ENCODE measurements around the gene VPS26C.
A peak's percentile ranks its signal among the peaks of the same experiment; 100 is the strongest.
"Not testable (repeated sequence)": the region's sequence is repeated elsewhere in the genome, so short reads cannot be mapped to it uniquely, and the experiment has no call there.

Gene VPS26C

GRCh38 chr21:37267269-37268185 is at the start of gene VPS26C:
VPS26C (minus strand) TSS chr21:37267334; CDS start chr21:37267294, 40 bp downstream.
- DNase-seq (ENCODE audit: low read depth) = peak; percentile 94

- not testable (repeated sequence) for DNase-seq (ENCODE audit: low read depth)
Measured at GRCh38 chr21:37316072-37316471, 48.9 kb upstream of the VPS26C start.

GRCh38 chr21:37300114-37300751 is 33.1 kb upstream of the VPS26C start:
- DNase-seq (ENCODE audit: low read depth) = no peak

GRCh38 chr21:37297364-37297763 is 30.2 kb upstream of the VPS26C start:
- DNase-seq (ENCODE audit: low read depth) = no peak

GRCh38 chr21:37294679-37295078 is 27.5 kb upstream of the VPS26C start:
- DNase-seq (ENCODE audit: low read depth) = no peak

- DNase-seq (ENCODE audit: low read depth) = no peak
Measured at GRCh38 chr21:37292941-37293340, 25.8 kb upstream of the VPS26C start.

- DNase-seq (ENCODE audit: low read depth) = no peak
Measured at GRCh38 chr21:37292041-37292440, 24.9 kb upstream of the VPS26C start.

GRCh38 chr21:37283191-37283710 is 16.1 kb upstream of the VPS26C start:
- DNase-seq (ENCODE audit: low read depth) = not testable (repeated sequence)

GRCh38 chr21:37282602-37283001 is 15.5 kb upstream of the VPS26C start:
- not testable (repeated sequence) for DNase-seq (ENCODE audit: low read depth)

- no peak for DNase-seq (ENCODE audit: low read depth)
Measured at GRCh38 chr21:37281993-37282392, 14.9 kb upstream of the VPS26C start.

- no peak for DNase-seq (ENCODE audit: low read depth)
Measured at GRCh38 chr21:37281579-37281978, 14.4 kb upstream of the VPS26C start.

- DNase-seq (ENCODE audit: low read depth) = not testable (repeated sequence)
Measured at GRCh38 chr21:37279271-37279670, 12.1 kb upstream of the VPS26C start.

- no peak for DNase-seq (ENCODE audit: low read depth)
Measured at GRCh38 chr21:37278199-37278598, 11.1 kb upstream of the VPS26C start.

GRCh38 chr21:37276377-37276776 is 9.2 kb upstream of the VPS26C start:
- no peak for DNase-seq (ENCODE audit: low read depth)

- DNase-seq (ENCODE audit: low read depth) = no peak
Measured at GRCh38 chr21:37273911-37274690, 7.0 kb upstream of the VPS26C start.

GRCh38 chr21:37273440-37273839 is 6.3 kb upstream of the VPS26C start:
- DNase-seq (ENCODE audit: low read depth) = no peak

- DNase-seq (ENCODE audit: low read depth) = no peak
Measured at GRCh38 chr21:37272897-37273296, 5.8 kb upstream of the VPS26C start.

GRCh38 chr21:37270576-37271365 is 3.6 kb upstream of the VPS26C start:
- no peak for DNase-seq (ENCODE audit: low read depth)

- DNase-seq (ENCODE audit: low read depth) = no peak
Measured at GRCh38 chr21:37269481-37269880, 2.3 kb upstream of the VPS26C start.

- no peak for DNase-seq (ENCODE audit: low read depth)
Measured at GRCh38 chr21:37268186-37268503, 1.0 kb upstream of the VPS26C start.

GRCh38 chr21:37266515-37267221 is 466 bp downstream of the VPS26C start:
- no peak for DNase-seq (ENCODE audit: low read depth)
